WTC11 (cell line): Measurements from ENCODE around the gene PAF1. TPM values are rescaled to one million over a fixed set of nuclear protein-coding genes. Genes with fewer than 3 reads are reported as not detected.
A peak's percentile ranks its signal among the peaks of the same experiment; 100 is the strongest.

Source experiments
- AR ChIP-seq: fragments of 250-450 bp; sonication (Bioruptor Pico); IDR thresholded peaks from 2 replicates; pipeline ENCODE4 v1.9.0; 2021; ENCODE audit warnings: mild to moderate bottlenecking
- ARID4B ChIP-seq: sonication (generic); formaldehyde crosslinking; IDR thresholded peaks from 2 replicates; pipeline ENCODE4 v1.8.0; 2023; ENCODE audit warnings: missing genetic modification reagents, mild to moderate bottlenecking, borderline replicate concordance
- CREB1 ChIP-seq: sonication (generic); formaldehyde crosslinking; IDR thresholded peaks from 2 replicates; pipeline ENCODE4 v1.8.0; 2023; ENCODE audit warnings: mild to moderate bottlenecking, missing genetic modification reagents
- E2F4 ChIP-seq: sonication (generic); formaldehyde crosslinking; IDR thresholded peaks from 2 replicates; pipeline ENCODE4 v1.8.1; 2022; ENCODE audit warnings: low read depth, mild to moderate bottlenecking, moderate library complexity, missing genetic modification reagents, borderline replicate concordance
- EMX1 ChIP-seq: fragments of 250-450 bp; sonication (Bioruptor Pico); IDR thresholded peaks from 2 replicates; pipeline ENCODE4 v1.8.0; 2021; ENCODE audit warnings: mild to moderate bottlenecking
- ETV6 ChIP-seq: sonication (generic); formaldehyde crosslinking; IDR thresholded peaks from 2 replicates; pipeline ENCODE4 v1.8.1; 2022; ENCODE audit warnings: mild to moderate bottlenecking, missing genetic modification reagents
- FOXK1 ChIP-seq: sonication (generic); formaldehyde crosslinking; IDR thresholded peaks from 2 replicates; pipeline ENCODE4 v1.8.0; 2022; ENCODE audit warnings: mild to moderate bottlenecking, moderate library complexity, missing genetic modification reagents
- JUN ChIP-seq: sonication (generic); formaldehyde crosslinking; IDR thresholded peaks from 2 replicates; pipeline ENCODE4 v1.8.0; 2023; ENCODE audit warnings: mild to moderate bottlenecking, missing genetic modification reagents
- OVOL2 ChIP-seq: fragments of 250-450 bp; sonication (Bioruptor Pico); IDR thresholded peaks from 2 replicates; pipeline ENCODE4 v1.9.0; 2021; ENCODE audit warnings: mild to moderate bottlenecking, borderline replicate concordance
- ZBTB43 ChIP-seq: sonication (generic); formaldehyde crosslinking; IDR thresholded peaks from 2 replicates; pipeline ENCODE4 v1.8.1; 2023; ENCODE audit warnings: mild to moderate bottlenecking, missing genetic modification reagents
- ZNF219 ChIP-seq: sonication (generic); formaldehyde crosslinking; IDR thresholded peaks from 2 replicates; pipeline ENCODE4 v1.8.0; 2023; ENCODE audit warnings: missing genetic modification reagents, mild to moderate bottlenecking, borderline replicate concordance
- ZNF263 ChIP-seq: sonication (generic); formaldehyde crosslinking; IDR thresholded peaks from 2 replicates; pipeline ENCODE4 v1.8.1; 2022; ENCODE audit warnings: low read depth, mild to moderate bottlenecking, moderate library complexity, missing genetic modification reagents
- ZNF416 ChIP-seq: fragments of 250-450 bp; sonication (Bioruptor Pico); IDR thresholded peaks from 2 replicates; pipeline ENCODE4 v1.9.0; 2021; ENCODE audit warnings: mild to moderate bottlenecking, inconsistent platforms
- ZNF512 ChIP-seq: sonication (generic); formaldehyde crosslinking; IDR thresholded peaks from 2 replicates; pipeline ENCODE4 v1.8.1; 2022; ENCODE audit warnings: missing genetic modification reagents, borderline replicate concordance
- total RNA-seq: library from RNA; stranded (reverse); gene quantifications from 3 replicates; pipeline ENCODE4 v1.2.3, GENCODE V29; 2021
- TF ChIP-seq, protein P1 (sequence below): sonication (generic); formaldehyde crosslinking; IDR thresholded peaks from 2 replicates; pipeline ENCODE4 v1.8.0; 2022; ENCODE audit warnings: mild to moderate bottlenecking, missing genetic modification reagents
- TF ChIP-seq, protein P2 (sequence below): fragments of 250-450 bp; sonication (Bioruptor Pico); IDR thresholded peaks from 2 replicates; pipeline ENCODE4 v1.9.0; 2021; ENCODE audit warnings: mild to moderate bottlenecking
- TF ChIP-seq, protein P3 (sequence below): sonication (generic); formaldehyde crosslinking; IDR thresholded peaks from 2 replicates; pipeline ENCODE4 v1.8.1; 2023; ENCODE audit warnings: mild to moderate bottlenecking, missing genetic modification reagents, moderate library complexity
- TF ChIP-seq, protein P4 (sequence below): fragments of 250-450 bp; sonication (Bioruptor Pico); IDR thresholded peaks from 2 replicates; pipeline ENCODE4 v1.9.0; 2021; ENCODE audit warnings: mild to moderate bottlenecking, borderline replicate concordance

PAF1 gene
- total RNA-seq, 1 experiment from 2014 or later, result 27.8 TPM

- TF ChIP-seq, protein P1, sequence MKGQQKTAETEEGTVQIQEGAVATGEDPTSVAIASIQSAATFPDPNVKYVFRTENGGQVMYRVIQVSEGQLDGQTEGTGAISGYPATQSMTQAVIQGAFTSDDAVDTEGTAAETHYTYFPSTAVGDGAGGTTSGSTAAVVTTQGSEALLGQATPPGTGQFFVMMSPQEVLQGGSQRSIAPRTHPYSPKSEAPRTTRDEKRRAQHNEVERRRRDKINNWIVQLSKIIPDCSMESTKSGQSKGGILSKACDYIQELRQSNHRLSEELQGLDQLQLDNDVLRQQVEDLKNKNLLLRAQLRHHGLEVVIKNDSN (CRISPR knock-in tag), result peak; percentile 86
- no peak for TF ChIP-seq ZNF219 (CRISPR knock-in tag)
- no peak for TF ChIP-seq EMX1 (CRISPR knock-in tag)
- peak; percentile 30; the same call in 1 of the 2 replicates for TF ChIP-seq ARID4B (CRISPR knock-in tag)
- TF ChIP-seq AR (CRISPR knock-in tag), result peak; percentile 84
- no peak for TF ChIP-seq ZNF512 (CRISPR knock-in tag)
- TF ChIP-seq, protein P2, sequence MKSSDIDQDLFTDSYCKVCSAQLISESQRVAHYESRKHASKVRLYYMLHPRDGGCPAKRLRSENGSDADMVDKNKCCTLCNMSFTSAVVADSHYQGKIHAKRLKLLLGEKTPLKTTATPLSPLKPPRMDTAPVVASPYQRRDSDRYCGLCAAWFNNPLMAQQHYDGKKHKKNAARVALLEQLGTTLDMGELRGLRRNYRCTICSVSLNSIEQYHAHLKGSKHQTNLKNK, result no peak
- no peak for TF ChIP-seq ZNF416
- no peak; the same call in 1 of the 2 replicates for TF ChIP-seq E2F4 (CRISPR knock-in tag)
- no peak for TF ChIP-seq OVOL2 (CRISPR knock-in tag)
- TF ChIP-seq, protein P3, sequence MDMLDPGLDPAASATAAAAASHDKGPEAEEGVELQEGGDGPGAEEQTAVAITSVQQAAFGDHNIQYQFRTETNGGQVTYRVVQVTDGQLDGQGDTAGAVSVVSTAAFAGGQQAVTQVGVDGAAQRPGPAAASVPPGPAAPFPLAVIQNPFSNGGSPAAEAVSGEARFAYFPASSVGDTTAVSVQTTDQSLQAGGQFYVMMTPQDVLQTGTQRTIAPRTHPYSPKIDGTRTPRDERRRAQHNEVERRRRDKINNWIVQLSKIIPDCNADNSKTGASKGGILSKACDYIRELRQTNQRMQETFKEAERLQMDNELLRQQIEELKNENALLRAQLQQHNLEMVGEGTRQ, result peak; percentile 89
- no peak for TF ChIP-seq FOXK1
- TF ChIP-seq CREB1, result 0 out of 2 replicates have a peak, but pooled peaks have one; percentile 22
- TF ChIP-seq ETV6 (CRISPR knock-in tag), result no peak
- TF ChIP-seq, protein P4, sequence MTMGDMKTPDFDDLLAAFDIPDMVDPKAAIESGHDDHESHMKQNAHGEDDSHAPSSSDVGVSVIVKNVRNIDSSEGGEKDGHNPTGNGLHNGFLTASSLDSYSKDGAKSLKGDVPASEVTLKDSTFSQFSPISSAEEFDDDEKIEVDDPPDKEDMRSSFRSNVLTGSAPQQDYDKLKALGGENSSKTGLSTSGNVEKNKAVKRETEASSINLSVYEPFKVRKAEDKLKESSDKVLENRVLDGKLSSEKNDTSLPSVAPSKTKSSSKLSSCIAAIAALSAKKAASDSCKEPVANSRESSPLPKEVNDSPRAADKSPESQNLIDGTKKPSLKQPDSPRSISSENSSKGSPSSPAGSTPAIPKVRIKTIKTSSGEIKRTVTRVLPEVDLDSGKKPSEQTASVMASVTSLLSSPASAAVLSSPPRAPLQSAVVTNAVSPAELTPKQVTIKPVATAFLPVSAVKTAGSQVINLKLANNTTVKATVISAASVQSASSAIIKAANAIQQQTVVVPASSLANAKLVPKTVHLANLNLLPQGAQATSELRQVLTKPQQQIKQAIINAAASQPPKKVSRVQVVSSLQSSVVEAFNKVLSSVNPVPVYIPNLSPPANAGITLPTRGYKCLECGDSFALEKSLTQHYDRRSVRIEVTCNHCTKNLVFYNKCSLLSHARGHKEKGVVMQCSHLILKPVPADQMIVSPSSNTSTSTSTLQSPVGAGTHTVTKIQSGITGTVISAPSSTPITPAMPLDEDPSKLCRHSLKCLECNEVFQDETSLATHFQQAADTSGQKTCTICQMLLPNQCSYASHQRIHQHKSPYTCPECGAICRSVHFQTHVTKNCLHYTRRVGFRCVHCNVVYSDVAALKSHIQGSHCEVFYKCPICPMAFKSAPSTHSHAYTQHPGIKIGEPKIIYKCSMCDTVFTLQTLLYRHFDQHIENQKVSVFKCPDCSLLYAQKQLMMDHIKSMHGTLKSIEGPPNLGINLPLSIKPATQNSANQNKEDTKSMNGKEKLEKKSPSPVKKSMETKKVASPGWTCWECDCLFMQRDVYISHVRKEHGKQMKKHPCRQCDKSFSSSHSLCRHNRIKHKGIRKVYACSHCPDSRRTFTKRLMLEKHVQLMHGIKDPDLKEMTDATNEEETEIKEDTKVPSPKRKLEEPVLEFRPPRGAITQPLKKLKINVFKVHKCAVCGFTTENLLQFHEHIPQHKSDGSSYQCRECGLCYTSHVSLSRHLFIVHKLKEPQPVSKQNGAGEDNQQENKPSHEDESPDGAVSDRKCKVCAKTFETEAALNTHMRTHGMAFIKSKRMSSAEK (CRISPR knock-in tag), result no peak
- TF ChIP-seq ZBTB43 (CRISPR knock-in tag), result no peak
- no peak for TF ChIP-seq ZNF263 (CRISPR knock-in tag)
- no peak for TF ChIP-seq JUN (CRISPR knock-in tag)
Measured at GRCh38 chr19:39412100-39412866, 21.4 kb upstream of the PAF1 start, which contains the start of gene PLEKHG2 (continued).
